Neural progenitor cell (in vitro differentiated cells): ENCODE results near the gene IPPK.

Experiments
- CTCF ChIP-seq: fragments of 200-600 bp; sonication (generic); IDR thresholded peaks from 2 replicates; pipeline ENCODE4 v1.5.1; 2017; ENCODE audit warnings: antibody characterized with exemption, mild to moderate bottlenecking
- EZH2phosphoT487 ChIP-seq: fragments of 200-600 bp; sonication (generic); IDR thresholded peaks from 2 replicates; pipeline ENCODE4 v1.6.1; 2017; ENCODE audit warnings: antibody characterized with exemption

GRCh38 chr9:92632641-92633040, 37.3 kb downstream of the IPPK start:
- TF ChIP-seq CTCF (no peak), EZH2phosphoT487 (no peak)
